Hematopoietic multipotent progenitor cell treated with erythropoietin and hydrocortisone succinate and interleukin-3 and kit ligand, for 17 days (in vitro differentiated cells): ENCODE data around the gene CNOT6.

Experiments
- DNase-seq: peaks from one replicate; pipeline ENCODE4 v3.0.0-alpha.2; 2015; ENCODE audit warnings: low spot score

The CNOT6 gene

DNA sequence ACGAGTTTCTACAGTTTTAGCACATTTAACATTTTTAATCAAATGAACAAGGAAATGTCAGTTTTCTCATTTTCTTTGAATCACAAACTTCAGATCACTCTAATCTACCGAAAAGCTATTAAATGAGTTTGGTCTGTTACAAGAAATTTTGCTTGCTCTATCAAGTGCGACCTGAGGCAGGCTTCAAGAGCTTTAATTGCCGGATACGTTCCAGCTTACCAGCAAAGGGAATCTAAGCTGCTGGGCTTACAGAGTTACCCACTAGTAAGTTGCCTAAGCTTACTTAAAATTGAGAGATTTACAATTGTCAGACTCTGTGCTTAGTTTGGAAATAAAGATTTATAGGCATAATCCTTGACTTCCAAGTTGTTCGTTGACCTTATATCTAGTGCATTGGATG lies 86.5 kb downstream of the CNOT6 start:
- DNase-seq: no peak

- DNase-seq: no peak
Observed at GRCh38 chr5:180583738-180584137, 89.6 kb downstream of the CNOT6 start.

- no peak for DNase-seq
Observed at GRCh38 chr5:180586204-180586603, 92.0 kb downstream of the CNOT6 start.

DNA sequence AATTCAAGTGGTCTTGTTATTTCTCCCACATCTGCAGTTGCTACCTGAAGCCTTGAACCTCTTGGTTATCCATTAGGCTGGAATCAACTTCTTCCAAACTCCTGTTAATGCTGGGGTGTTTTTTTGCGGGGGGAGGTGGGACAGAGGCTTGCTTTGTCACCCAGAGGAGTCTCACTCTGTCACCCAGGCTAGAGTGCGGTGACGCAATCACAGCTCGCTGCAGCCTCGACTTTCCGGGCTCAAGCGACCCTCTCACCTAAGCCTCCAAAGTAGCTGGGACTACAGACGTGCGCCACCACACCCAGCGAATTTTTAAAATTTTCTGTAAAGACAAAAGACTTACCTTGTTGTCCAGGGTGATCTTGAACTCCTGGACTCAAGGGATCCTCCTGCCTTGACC lies 92.7 kb downstream of the CNOT6 start:
- no peak for DNase-seq

- DNase-seq: no peak
Observed at GRCh38 chr5:180589771-180590542, 95.8 kb downstream of the CNOT6 start.

DNA sequence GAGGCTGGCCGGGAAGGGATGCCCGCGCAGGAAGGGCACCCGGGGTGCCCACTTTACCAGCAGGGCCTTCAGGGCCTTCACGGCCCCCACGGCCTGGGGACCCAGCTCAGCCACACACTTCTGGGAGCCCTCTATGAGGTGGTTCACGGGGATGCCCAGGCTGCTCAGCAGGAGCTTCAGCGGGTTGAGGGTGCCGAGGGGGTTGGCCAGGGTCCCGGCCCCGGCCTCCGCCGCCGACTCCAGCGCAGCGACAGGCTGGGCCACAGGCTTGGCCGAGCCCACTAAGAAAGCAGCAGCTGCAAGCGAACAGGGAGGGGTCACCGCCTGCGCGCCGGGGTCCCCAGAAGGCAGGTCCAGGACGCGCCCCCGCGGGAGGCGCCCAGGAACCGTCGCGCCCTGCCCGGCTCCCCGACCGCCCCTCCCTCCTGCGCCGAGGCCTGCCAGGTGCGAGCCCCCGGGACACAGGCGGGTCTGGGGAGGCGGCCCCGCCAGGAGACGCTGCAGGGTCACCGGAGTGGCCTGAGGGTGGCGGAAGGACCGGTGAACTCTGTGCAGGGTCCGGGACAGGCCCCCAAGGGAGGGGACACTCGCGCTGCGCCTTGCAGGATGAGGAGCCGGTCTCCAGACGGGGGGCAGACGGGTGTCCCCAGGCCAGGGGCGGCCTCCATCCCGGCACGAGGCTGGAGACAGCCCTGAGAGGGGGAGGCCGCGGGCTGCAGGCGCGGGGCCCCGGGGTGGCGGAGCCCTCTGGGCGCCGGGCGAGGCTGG lies 96.5 kb downstream of the CNOT6 start:
- DNase-seq: no peak

- DNase-seq: no peak
Observed at GRCh38 chr5:180591311-180591887, 97.2 kb downstream of the CNOT6 start, which contains the start of gene SCGB3A1. Gene SCGB3A1 (minus strand): TSS chr5:180591499. CDS start chr5:180591462, 37 bp downstream.

GRCh38 chr5:180592176-180592575 lies 98.0 kb downstream of the CNOT6 start:
- no peak for DNase-seq

DNA sequence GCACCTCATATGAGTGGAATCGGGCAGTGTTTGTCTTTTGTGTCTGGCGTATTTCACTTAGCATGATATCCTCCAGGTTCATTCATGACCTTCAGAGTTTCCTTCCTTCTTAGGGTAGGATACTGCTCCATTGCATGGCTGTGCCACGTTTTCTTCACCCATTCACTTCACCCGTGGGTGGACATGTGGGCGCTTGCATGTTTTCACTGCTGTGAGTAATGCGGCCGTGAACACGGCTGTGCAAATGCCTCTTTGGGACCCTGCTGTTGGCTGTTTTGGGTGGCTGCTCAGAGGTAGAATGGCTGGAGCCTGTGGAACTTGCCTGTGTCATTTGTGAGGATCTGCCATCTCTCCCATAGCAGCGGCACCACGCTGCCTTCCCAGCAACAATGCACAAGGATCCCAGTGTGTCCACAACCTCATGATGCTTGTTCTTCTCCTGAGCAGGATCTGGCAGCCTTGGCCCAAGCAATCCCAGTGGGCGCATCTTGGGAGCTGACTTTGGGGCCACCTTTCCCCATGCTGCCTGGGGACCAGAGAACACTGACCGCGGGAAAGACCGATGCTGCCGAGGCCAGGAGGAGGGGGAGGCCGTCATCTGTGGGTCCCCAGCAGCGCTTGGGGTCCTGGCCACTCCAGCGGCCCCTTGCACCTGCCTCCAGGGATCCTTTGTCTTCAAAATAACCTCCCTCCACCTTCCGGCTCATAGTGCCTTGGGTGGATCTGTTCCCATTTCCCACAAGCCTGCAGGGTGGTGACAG lies 99.4 kb downstream of the CNOT6 start:
- DNase-seq: no peak

DNA sequence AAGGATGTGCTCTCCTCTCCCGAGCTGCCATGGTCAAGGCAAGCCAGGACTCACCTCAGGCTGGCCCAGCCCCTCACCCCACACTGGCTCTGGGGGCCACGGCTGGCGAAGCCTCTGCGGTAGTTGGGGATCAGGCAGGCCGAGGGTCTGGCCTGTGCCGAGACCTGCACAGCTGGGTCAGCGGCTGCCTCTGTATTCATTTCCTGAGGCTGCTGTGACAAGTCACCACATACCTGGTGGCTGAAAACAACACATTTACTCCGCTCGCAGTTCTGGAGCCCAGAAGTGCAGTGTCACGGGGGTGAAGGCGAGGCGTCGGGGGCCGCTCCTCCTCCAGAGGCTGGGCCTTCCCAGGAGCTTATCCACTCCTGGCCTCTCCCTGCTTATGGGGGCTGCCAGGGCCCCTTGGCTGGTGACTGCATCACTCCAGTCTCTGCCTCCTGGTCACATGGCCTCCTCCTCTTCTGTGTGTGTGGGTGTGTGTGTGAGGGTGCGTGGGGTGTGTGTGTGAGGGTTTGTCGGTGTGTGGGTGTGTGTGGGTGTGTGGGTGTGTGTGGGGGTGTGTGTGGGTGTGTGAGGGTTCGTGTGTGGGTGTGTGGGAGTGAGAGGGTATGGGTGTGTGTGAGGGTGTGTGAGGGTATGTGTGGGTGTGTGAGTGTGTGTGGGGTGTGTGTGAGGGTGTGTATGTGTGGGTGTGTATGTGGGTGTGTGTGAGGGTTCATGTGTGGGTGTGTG lies 100.3 kb downstream of the CNOT6 start:
- no peak for DNase-seq

GRCh38 chr5:180595046-180595379 lies 100.8 kb downstream of the CNOT6 start:
- DNase-seq: no peak

GRCh38 chr5:180595381-180596114 lies 101.4 kb downstream of the CNOT6 start:
- no peak for DNase-seq

DNA sequence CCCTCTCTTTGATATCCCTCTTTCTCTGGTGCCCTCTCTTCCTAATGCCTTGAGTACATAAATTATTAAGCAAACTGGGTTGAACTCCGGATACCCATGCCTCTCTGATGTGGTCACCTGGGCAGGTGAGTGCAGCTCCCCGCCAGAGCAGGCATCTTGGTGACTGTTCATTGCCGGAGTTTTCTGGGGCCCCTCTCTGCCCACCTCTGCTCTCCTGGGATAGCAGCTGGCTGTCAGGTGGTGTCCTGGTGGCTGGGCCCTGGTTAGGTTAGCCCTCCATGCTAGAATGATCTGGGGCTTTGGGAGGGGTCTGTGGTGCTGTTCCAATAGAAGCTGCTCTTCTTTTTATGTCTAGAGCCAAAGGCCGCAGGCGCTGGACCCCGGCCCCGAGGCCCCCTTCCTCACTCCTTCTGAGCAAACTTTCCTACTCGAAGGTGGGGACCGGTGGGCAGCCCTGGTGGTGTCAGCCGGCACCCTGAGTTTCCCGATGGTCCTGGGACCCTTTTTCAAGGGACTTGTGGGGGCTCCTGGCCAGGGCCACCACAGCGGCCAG lies 102.0 kb downstream of the CNOT6 start:
- no peak for DNase-seq

DNA sequence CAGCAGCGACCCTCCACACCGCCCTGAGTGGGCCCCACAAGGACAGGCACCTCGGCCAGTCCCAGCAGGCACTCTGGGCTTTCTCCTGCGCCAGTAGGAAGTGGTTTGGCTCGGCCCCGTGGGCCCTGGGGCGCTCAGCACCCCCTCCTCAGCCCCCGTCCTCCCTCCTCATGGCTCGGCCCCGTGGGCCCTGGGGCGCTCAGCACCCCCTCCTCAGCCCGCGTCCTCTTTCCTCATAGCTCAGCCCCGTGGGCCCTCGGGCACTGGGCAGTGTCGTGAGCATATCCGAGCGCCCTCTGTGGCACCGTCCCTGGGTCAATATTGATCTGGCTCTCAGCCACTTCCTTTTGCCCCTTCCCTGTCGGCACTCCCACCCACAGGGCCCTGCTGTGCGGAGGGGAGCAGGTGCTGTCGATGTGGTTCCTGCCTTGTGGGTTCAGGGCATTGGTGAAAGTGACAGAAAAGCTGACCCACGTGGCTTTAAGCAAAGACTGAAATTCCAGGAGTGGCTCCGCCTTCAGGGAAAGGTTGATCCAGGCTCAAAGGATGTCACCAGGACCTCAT lies 102.6 kb downstream of the CNOT6 start:
- DNase-seq: no peak

- DNase-seq: no peak
Observed at GRCh38 chr5:180598316-180598701, 104.1 kb downstream of the CNOT6 start.

DNA sequence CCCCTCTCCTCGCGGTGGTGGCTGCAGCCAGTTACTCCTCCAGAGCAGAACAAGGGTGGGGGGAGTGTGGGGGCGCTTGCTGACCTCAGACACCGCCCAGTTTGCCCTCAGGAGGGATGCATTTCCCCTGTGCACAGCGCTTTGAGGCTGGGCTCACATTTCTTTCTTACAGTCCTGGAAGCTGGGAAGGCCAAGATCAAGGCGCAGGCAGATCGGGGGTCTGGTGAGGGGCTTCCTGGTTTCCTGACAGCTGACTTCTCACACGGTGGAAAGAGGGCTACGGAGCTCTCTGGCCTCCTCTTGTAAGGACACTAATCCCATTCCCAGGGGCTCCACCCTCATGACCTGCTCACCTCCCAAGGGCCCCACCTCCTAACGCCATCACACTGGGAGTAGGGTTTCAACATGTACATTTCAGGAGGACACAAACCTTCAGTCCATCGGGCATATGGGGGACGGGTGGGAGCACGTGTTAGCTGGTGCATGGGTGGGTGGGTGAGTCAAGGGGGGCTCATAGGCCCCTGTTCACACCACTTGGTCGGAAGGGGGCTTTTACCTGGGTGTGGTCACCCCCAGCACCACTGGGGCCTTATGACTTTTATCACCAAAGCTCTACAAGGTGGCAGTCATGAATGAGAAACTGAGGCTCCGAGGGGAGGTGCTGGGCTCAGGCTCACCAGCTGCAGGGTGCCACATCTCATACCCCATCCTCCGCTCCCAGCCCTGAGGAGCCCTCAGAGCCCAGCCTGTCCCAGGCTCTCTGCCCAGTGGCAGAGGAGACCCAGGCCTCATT lies 104.8 kb downstream of the CNOT6 start:
- no peak for DNase-seq

DNA sequence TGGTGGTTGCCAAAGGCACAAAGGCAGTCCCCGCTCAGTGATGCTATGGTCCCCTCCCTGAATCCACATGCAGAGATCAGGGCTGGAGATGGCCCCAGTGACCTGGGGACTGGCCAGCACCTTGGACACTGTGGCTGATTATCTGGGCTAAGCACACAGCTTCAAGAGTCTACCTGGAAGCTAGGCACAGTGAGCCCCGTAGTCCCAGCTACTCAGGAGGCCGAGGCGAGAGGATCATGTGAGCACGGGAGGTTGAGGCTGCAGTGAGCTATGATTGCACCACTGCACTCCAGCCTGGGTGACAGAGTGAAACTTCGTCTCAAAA lies 105.4 kb downstream of the CNOT6 start:
- no peak for DNase-seq

DNA sequence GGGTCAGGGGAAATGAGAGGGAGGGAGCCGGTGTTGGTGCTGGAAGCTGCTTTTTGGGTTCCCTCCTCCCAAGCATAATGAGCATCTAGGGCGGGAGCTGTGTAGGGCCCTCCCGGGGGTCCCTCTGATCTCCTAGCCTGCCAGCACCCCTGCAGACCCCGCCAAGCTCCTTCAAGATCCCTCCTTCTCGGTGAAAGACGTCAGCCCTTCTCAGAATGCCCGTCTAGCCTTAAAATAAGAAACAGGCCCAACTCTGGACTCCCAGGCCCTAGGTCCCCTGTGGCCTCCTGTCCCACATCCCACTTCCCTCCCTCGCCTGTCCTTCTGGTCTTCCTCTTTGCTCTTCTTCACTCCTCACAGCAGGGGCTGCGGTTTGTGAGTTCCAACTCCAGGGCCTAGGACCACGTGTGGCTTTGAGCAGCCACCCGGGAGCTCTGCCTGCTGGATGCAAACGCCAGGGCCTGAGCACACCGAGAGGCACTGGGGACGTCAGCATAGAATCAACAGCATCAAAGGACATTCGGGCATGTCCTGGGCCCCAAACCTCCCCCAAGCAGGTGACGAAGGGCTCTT lies 105.9 kb downstream of the CNOT6 start:
- DNase-seq: no peak

- DNase-seq: no peak
Observed at GRCh38 chr5:180600554-180601041, 106.4 kb downstream of the CNOT6 start.
